ENCODE results near the gene SLC41A3.

DNA sequence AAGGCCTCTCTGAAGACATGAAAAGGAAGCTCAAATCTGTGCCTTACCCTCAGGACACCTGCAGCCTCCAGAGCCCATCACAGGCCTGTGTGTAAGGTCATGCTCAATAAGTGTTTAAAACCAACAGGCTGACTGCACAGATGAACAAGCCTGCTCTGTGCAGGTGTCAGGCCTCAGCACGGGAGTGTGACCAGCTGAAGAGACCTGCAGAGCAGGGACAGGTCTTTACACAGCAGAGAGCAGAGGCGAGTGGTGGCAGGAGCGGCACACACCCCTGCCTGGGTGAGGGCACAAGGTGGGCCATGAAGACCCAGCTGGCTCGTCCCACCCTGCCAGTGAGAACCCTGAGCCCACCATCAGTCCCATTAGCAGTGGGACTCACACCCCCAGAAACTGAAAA lies 58.1 kb downstream of the SLC41A3 start:
- no peak for TF ChIP-seq EZH2 (IDR thresholded peaks at IDR 0.05; ENCODE audit: insufficient read depth, poor library complexity, severe bottlenecking)
- no peak for TF ChIP-seq EZH2phosphoT487 (IDR thresholded peaks at IDR 0.05; ENCODE audit: insufficient read depth, low read depth)
